ENCODE measurements around the gene RFLNA. TPM values are rescaled to one million over a fixed set of nuclear protein-coding genes. Genes with fewer than 3 reads are reported as not detected.
A peak's percentile ranks its signal among the peaks of the same experiment; 100 is the strongest.

The RFLNA gene
- total RNA-seq (under 1 TPM in 4 of 9 donors, not detected in 5; 0.17 to 0.63 (median 0.27) TPM), polyA plus RNA-seq (under 1 TPM; 0.06 to 0.11 TPM)
- long read RNA-seq, donor 1, partial matches to known transcripts, result 0 of 3 reads
- long read RNA-seq, donor 1, other reads (novel, unspliced or antisense), result 2 of 3 reads
- long read RNA-seq, donor 2, result 0 reads
- long read RNA-seq, donor 3, result 0 reads

GRCh38 chr12:124294780-124295341, at the start of gene RFLNA:
RFLNA (plus strand) TSS chr12:124295093; CDS start chr12:124295430, 337 bp downstream.
- TF ChIP-seq CTCF (IDR thresholded peaks at IDR 0.05) (no peak), POLR2A (IDR thresholded peaks at IDR 0.05) (no peak)
- Histone ChIP-seq H3K27me3 (peaks cover 2 to 35% (median 19%) of the 10 kb centered on the region in 9 donors), H3K4me1 (peaks cover 3 to 24% (median 12%) of the 10 kb centered on the region in 12 donors), H3K36me3 (no peaks in the 10 kb centered on the region), H3K27ac (no peak within 1 kb of the TSS), H3K4me3 (peak within 1 kb of the TSS in 11 of 12 donors; percentile 7 to 57 (median 43)), H3K9me3 (no peaks in the 10 kb centered on the region)
- intact Hi-C loops (cut with DNase I), result no loop called here
- peak in 1 of 5 donors; percentile 52 for DNase-seq
- WGBS, 4 donors, result 2 to 5% (median 3%) methylated on average over 17 to 66 of the region's 66 CpGs
- ATAC-seq, result peak in 3 of 4 donors; percentile 29 to 65 (median 63)

GRCh38 chr12:124247331-124247730, 47.6 kb upstream of the RFLNA start:
- intact Hi-C loops (cut with DNase I), result no loop called here
- H3K4me3 ChIP-seq, result no peak overlapping the region
- DNase-seq, result no peak

GRCh38 chr12:124248941-124249825, 45.7 kb upstream of the RFLNA start:
- TF ChIP-seq POLR2A (IDR thresholded peaks at IDR 0.05) (no peak), CTCF (IDR thresholded peaks at IDR 0.05) (no peak)
- peaks cover 0 to 6% (median 0%) of the 10 kb centered on the region in 9 donors for H3K27me3 ChIP-seq

More at GRCh38 chr12:124247331-124247730, 47.6 kb upstream of the RFLNA start:
- 47 to 56% (median 51%) methylated on average over 2 of the region's 2 CpGs for WGBS, 4 donors
- H3K27ac ChIP-seq, result no peak overlapping the region
- no peaks in the 10 kb centered on the region for H3K36me3 ChIP-seq
- H3K27me3 ChIP-seq, result peaks cover 0 to 6% (median 0%) of the 10 kb centered on the region in 9 donors
- peaks cover 0 to 28% (median 16%) of the 10 kb centered on the region in 12 donors for H3K9me3 ChIP-seq
- H3K4me1 ChIP-seq, result peaks cover 0 to 1% (median 0%) of the 10 kb centered on the region in 12 donors
- TF ChIP-seq CTCF (IDR thresholded peaks at IDR 0.05) (no peak), POLR2A (IDR thresholded peaks at IDR 0.05) (no peak)
- ATAC-seq, result no peak

GRCh38 chr12:124251186-124251585, 43.7 kb upstream of the RFLNA start:
- Histone ChIP-seq H3K4me3 (no peak overlapping the region), H3K27ac (no peak overlapping the region), H3K9me3 (peaks cover 0 to 18% (median 16%) of the 10 kb centered on the region in 12 donors), H3K36me3 (no peaks in the 10 kb centered on the region), H3K27me3 (peaks cover 0 to 12% (median 0%) of the 10 kb centered on the region in 9 donors), H3K4me1 (peaks cover 0 to 4% (median 0%) of the 10 kb centered on the region in 12 donors)
- TF ChIP-seq POLR2A (IDR thresholded peaks at IDR 0.05), result no peak
- no peak for TF ChIP-seq CTCF (IDR thresholded peaks at IDR 0.05)
- intact Hi-C loops (cut with DNase I), result no loop called here
- ATAC-seq (no peak), DNase-seq (no peak)
- WGBS, 4 donors, result 89 to 95% (median 94%) methylated on average over 7 of the region's 7 CpGs

More at GRCh38 chr12:124248941-124249825, 45.7 kb upstream of the RFLNA start:
- Histone ChIP-seq H3K4me1 (peaks cover 0 to under 1% (median 0%) of the 10 kb centered on the region in 12 donors), H3K4me3 (no peak overlapping the region), H3K9me3 (peaks cover 0 to 28% (median 16%) of the 10 kb centered on the region in 12 donors), H3K36me3 (no peaks in the 10 kb centered on the region), H3K27ac (no peak overlapping the region)
- intact Hi-C loops (cut with DNase I), result no loop called here
- WGBS, 4 donors, result 82 to 86% (median 85%) methylated on average over 20 of the region's 20 CpGs
- ATAC-seq (no peak), DNase-seq (no peak)
